Measurements from ENCODE around the gene GLUD2.
"Not testable (repeated sequence)": the region's sequence is repeated elsewhere in the genome, so short reads cannot be mapped to it uniquely, and the experiment has no call there.

GLUD2 gene

GRCh38 chrX:121047441-121048419 lies at the start of gene GLUD2:
GLUD2 (plus strand) TSS chrX:121047610; CDS start chrX:121047685, 75 bp downstream.
- DNase-seq: not testable (repeated sequence)

GRCh38 chrX:120999413-120999812 lies 48.0 kb upstream of the GLUD2 start:
- DNase-seq: no peak

GRCh38 chrX:121000589-121000988 lies 46.8 kb upstream of the GLUD2 start:
- no peak for DNase-seq

- no peak for DNase-seq
Observed at GRCh38 chrX:121008920-121009319, 38.5 kb upstream of the GLUD2 start.

GRCh38 chrX:121009764-121010163 lies 37.6 kb upstream of the GLUD2 start:
- no peak for DNase-seq

- no peak for DNase-seq
Observed at GRCh38 chrX:121010218-121010617, 37.2 kb upstream of the GLUD2 start.

GRCh38 chrX:121011254-121011653 lies 36.2 kb upstream of the GLUD2 start:
- no peak for DNase-seq

GRCh38 chrX:121013897-121014455 lies 33.4 kb upstream of the GLUD2 start:
- no peak for DNase-seq

- no peak for DNase-seq
Observed at GRCh38 chrX:121014826-121015225, 32.6 kb upstream of the GLUD2 start.

GRCh38 chrX:121028419-121028818 lies 19.0 kb upstream of the GLUD2 start:
- DNase-seq: no peak

- DNase-seq: no peak
Observed at GRCh38 chrX:121030083-121030482, 17.3 kb upstream of the GLUD2 start.

- DNase-seq: no peak
Observed at GRCh38 chrX:121032531-121032930, 14.9 kb upstream of the GLUD2 start.

GRCh38 chrX:121036137-121036536 lies 11.3 kb upstream of the GLUD2 start:
- no peak for DNase-seq

- no peak for DNase-seq
Observed at GRCh38 chrX:121036951-121037350, 10.5 kb upstream of the GLUD2 start.

- no peak for DNase-seq
Observed at GRCh38 chrX:121050781-121051180, 3.4 kb downstream of the GLUD2 start.

- no peak for DNase-seq
Observed at GRCh38 chrX:121052122-121052521, 4.7 kb downstream of the GLUD2 start.

GRCh38 chrX:121062289-121062688 lies 14.9 kb downstream of the GLUD2 start:
- no peak for DNase-seq

GRCh38 chrX:121064579-121064978 lies 17.2 kb downstream of the GLUD2 start:
- no peak for DNase-seq

- not testable (repeated sequence) for DNase-seq
Observed at GRCh38 chrX:121084247-121084646, 36.8 kb downstream of the GLUD2 start.

GRCh38 chrX:121084903-121085611 lies 37.6 kb downstream of the GLUD2 start:
- DNase-seq: no peak

- DNase-seq: no peak
Observed at GRCh38 chrX:121085612-121086010, 38.2 kb downstream of the GLUD2 start.

GRCh38 chrX:121093011-121093410 lies 45.6 kb downstream of the GLUD2 start:
- DNase-seq: no peak
